B cell (primary cell): Measurements from ENCODE around the gene LANCL2. TPM values are rescaled to one million over a fixed set of nuclear protein-coding genes. Genes with fewer than 3 reads are reported as not detected.

ENCODE experiments used
- ATAC-seq: fragments of 200-7000 bp; cut with Tn5 transposase; one replicate; pipeline ENCODE4 v1.10.0; 2021; ENCODE audit warnings: low read depth, mild to moderate bottlenecking, moderate number of reproducible peaks, moderate library complexity
- CTCF ChIA-PET: fragments of 350-600 bp; sonication (Branson Sonifier 250); formaldehyde crosslinking; loops from one replicate; lab custom pipeline; 2021; ENCODE audit warnings: antibody characterized with exemption, inconsistent platforms; lab: Charles Lee
- POLR2A ChIA-PET: fragments of 350-600 bp; sonication (Branson Sonifier 250); formaldehyde crosslinking; loops from one replicate; lab custom pipeline; 2021; ENCODE audit warnings: antibody characterized with exemption; lab: Charles Lee
- DNase-seq: peaks from one replicate; pipeline ENCODE4 v3.0.0; 2013
- H2AFZ ChIP-seq: 2 replicates; pipeline ENCODE4 v1.6.1; 2012; ENCODE audit warnings: mild to moderate bottlenecking, low read depth, low read length; ENCODE audit not compliant: insufficient read depth, poor library complexity, severe bottlenecking
- H3K27ac ChIP-seq, 2 donors: 1 replicate in 1 of 2; 2 replicates in 1 of 2; pipeline ENCODE4 v1.5.1; 2012 to 2013; ENCODE audit warnings: low read length in 2 of 2, mild to moderate bottlenecking in 2 of 2, moderate library complexity in 1 of 2
- H3K27me3 ChIP-seq, 4 experiments: fragments of 200-600 bp in 1 of 4; sonication (generic) in 1 of 4; replicated peaks in 1 of 4; 1 replicate in 2 of 4; 2 replicates in 2 of 4; pipeline versions ENCODE4 v1.6.1 to v1.7.0; 2013 to 2016; ENCODE audit warnings: low read length in 3 of 4, mild to moderate bottlenecking in 2 of 4, mixed read lengths in 1 of 4, moderate library complexity in 1 of 4; ENCODE audit not compliant: insufficient read depth in 4 of 4, control insufficient read depth in 3 of 4; ENCODE audit errors: control extremely low read depth in 1 of 4
- H3K36me3 ChIP-seq, 2 experiments: replicated peaks in 1 of 2; 1 replicate in 1 of 2; 2 replicates in 1 of 2; pipeline versions ENCODE4 v1.6.1 to v1.7.1; 2013; ENCODE audit warnings: low read length in 1 of 2; ENCODE audit not compliant: insufficient read depth in 2 of 2, control insufficient read depth in 1 of 2; ENCODE audit errors: control extremely low read depth in 1 of 2, extremely low read depth in 1 of 2
- H3K4me1 ChIP-seq, 2 donors: fragments of 200-600 bp in 1 of 2; sonication (generic) in 1 of 2; 1 replicate in 1 of 2; 2 replicates in 1 of 2; pipeline versions ENCODE4 v1.5.1 to v1.6.1; 2013 to 2017; ENCODE audit warnings: low read length in 2 of 2; ENCODE audit not compliant: control insufficient read depth in 2 of 2, insufficient read depth in 2 of 2
- H3K4me2 ChIP-seq: replicated peaks from 2 replicates; pipeline ENCODE3; 2012; ENCODE audit warnings: mild to moderate bottlenecking, low read depth, low read length; ENCODE audit not compliant: poor library complexity, severe bottlenecking
- H3K4me3 ChIP-seq, 5 experiments: fragments of 200-600 bp in 1 of 5; sonication (generic) in 1 of 5; 1 replicate in 3 of 5; 2 replicates in 2 of 5; pipeline versions ENCODE4 v1.5.1 to v1.7.0; 2011 to 2016; ENCODE audit warnings: low read length in 4 of 5, mild to moderate bottlenecking in 4 of 5, low read depth in 2 of 5, control low read depth in 1 of 5, moderate library complexity in 1 of 5; ENCODE audit not compliant: insufficient read depth in 1 of 5; ENCODE audit errors: control extremely low read depth in 1 of 5, extremely low read depth in 1 of 5
- H3K79me2 ChIP-seq: fragments of 200-600 bp; sonication (generic); one replicate; pipeline ENCODE4 v1.6.0; 2016; ENCODE audit warnings: low read length; ENCODE audit not compliant: control insufficient read depth, insufficient read depth
- H3K9ac ChIP-seq: fragments of 200-600 bp; sonication (generic); 2 replicates; pipeline ENCODE4 v1.6.1; 2017; ENCODE audit warnings: mild to moderate bottlenecking, low read length, moderate library complexity
- H3K9me3 ChIP-seq, 3 donors: one replicate each; pipeline versions ENCODE4 v1.6.1 to v1.7.1; 2013; ENCODE audit warnings: low read length in 2 of 3; ENCODE audit not compliant: control insufficient read depth in 2 of 3, insufficient read depth in 1 of 3; ENCODE audit errors: control extremely low read depth in 1 of 3
- H4K20me1 ChIP-seq: 2 replicates; pipeline ENCODE4 v1.6.0; 2012; ENCODE audit warnings: mild to moderate bottlenecking, low read length; ENCODE audit not compliant: insufficient read depth, control insufficient read depth, poor library complexity, severe bottlenecking
- H3K27ac Mint-ChIP-seq: one replicate; pipeline ENCODE4 v1.8.0; 2021; ENCODE audit warnings: mixed read lengths
- H3K27me3 Mint-ChIP-seq: one replicate; pipeline ENCODE4 v1.8.0; 2021; ENCODE audit warnings: mixed read lengths
- H3K4me1 Mint-ChIP-seq: one replicate; pipeline ENCODE4 v1.8.0; 2021; ENCODE audit warnings: mixed read lengths
- H3K4me3 Mint-ChIP-seq: one replicate; pipeline ENCODE4 v1.8.0; 2021; ENCODE audit warnings: mixed read lengths
- H3K9me3 Mint-ChIP-seq: one replicate; pipeline ENCODE4 v1.8.0; 2022; ENCODE audit warnings: mixed read lengths; ENCODE audit not compliant: insufficient read depth
- EZH2 ChIP-seq: IDR thresholded peaks from 2 replicates; pipeline ENCODE4 v1.6.1; 2012; ENCODE audit warnings: borderline replicate concordance, low read depth, mild to moderate bottlenecking, moderate library complexity, low read length; ENCODE audit not compliant: insufficient read depth, poor library complexity, severe bottlenecking
- WGBS: methylation state at CpG from one replicate; pipeline ENCODE4 v1.1.5; 2013; ENCODE audit warnings: missing lambda C conversion rate; ENCODE audit not compliant: insufficient coverage; 5-methylcytosine and 5-hydroxymethylcytosine counted together
- intact Hi-C: fragments of 100-400 bp; cut with micrococcal nuclease; formaldehyde crosslinking; loops from one replicate; pipeline ENCODE4 v1.10.0; 2022
- polyA plus RNA-seq: library from polyadenylated mRNA; depleted of rRNA; stranded (reverse); fragments of >200 nt; gene quantifications from 2 replicates; pipeline ENCODE4 v1.2.3, GENCODE V29; 2012
- total RNA-seq, 2 donors: library from RNA; stranded (reverse); fragments of 120-200 nt in 1 of 2; gene quantifications; 1 replicate in 1 of 2; 2 replicates in 1 of 2; pipeline versions ENCODE4 v1.2.3 to v1.2.4, GENCODE V29; 2013 to 2022
- TF ChIP-seq, protein P1 (sequence below): fragments of 200-600 bp; IDR thresholded peaks from one replicate; pipeline ENCODE4 v1.8.0; 2022; ENCODE audit warnings: antibody characterized with exemption, mild to moderate bottlenecking

Gene LANCL2
- total and polyA plus RNA-seq, 2 donors (not counting 1 experiment from before 2014, with no cell fraction given): 3.5 to 8.1 TPM

GRCh38 chr7:55481155-55481554 lies 116.0 kb downstream of the LANCL2 start:
- peaks cover 24% of the 10 kb centered on the region for H3K4me1 Mint-ChIP-seq

DNA sequence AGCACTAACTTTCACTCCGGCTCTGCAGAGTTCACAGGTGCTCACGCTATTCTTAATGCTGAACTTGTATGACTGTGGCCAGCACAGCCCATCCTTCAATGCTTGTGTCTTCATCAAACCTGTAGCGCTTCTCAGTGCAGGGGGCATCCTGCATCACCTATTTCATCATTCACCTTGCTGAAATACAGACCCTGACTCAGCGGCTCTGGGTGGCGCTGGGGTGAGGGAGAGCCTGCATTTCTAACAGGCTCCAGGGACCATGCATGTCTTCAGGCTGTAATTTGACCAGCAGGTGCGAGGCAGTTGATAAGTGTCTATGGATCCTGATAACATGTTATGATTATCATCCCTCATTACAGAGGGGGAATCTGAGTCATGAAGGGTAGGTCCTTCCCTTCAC lies 117.9 kb downstream of the LANCL2 start:
- Histone ChIP-seq H3K4me3 (no peak overlapping the region), H3K4me1 (no peaks in the 10 kb centered on the region), H3K4me2 (no peak overlapping the region), H3K27me3 (no peaks in the 10 kb centered on the region), H3K27ac (no peak overlapping the region), H3K9me3 (no peaks in the 10 kb centered on the region), H3K36me3 (peaks cover 0 to 52% of the 10 kb centered on the region in 2 experiments), H4K20me1 (peaks cover 36% of the 10 kb centered on the region), H3K9ac (no peak overlapping the region), H2AFZ (no peak overlapping the region), H3K79me2 (peaks cover 49% of the 10 kb centered on the region)
- DNase-seq: no peak
- ChIA-PET POLR2A (no interaction called here), CTCF (no interaction called here)
- H3K27me3 Mint-ChIP-seq: no peaks in the 10 kb centered on the region
- H3K4me3 Mint-ChIP-seq: no peak overlapping the region
- intact Hi-C loops: no loop called here
- TF ChIP-seq EZH2: no peak
- TF ChIP-seq, protein P1, sequence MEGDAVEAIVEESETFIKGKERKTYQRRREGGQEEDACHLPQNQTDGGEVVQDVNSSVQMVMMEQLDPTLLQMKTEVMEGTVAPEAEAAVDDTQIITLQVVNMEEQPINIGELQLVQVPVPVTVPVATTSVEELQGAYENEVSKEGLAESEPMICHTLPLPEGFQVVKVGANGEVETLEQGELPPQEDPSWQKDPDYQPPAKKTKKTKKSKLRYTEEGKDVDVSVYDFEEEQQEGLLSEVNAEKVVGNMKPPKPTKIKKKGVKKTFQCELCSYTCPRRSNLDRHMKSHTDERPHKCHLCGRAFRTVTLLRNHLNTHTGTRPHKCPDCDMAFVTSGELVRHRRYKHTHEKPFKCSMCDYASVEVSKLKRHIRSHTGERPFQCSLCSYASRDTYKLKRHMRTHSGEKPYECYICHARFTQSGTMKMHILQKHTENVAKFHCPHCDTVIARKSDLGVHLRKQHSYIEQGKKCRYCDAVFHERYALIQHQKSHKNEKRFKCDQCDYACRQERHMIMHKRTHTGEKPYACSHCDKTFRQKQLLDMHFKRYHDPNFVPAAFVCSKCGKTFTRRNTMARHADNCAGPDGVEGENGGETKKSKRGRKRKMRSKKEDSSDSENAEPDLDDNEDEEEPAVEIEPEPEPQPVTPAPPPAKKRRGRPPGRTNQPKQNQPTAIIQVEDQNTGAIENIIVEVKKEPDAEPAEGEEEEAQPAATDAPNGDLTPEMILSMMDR: no peak
- no peak overlapping the region for H3K27ac Mint-ChIP-seq
- no peaks in the 10 kb centered on the region for H3K9me3 Mint-ChIP-seq
- peaks cover 12% of the 10 kb centered on the region for H3K4me1 Mint-ChIP-seq
- WGBS: 98% methylated on average over 4 of the region's 6 CpGs
- no peak for ATAC-seq

More at GRCh38 chr7:55481155-55481554, 116.0 kb downstream of the LANCL2 start:
- WGBS: 100% methylated on average over 2 of the region's 2 CpGs
- Mint-ChIP-seq H3K4me3 (no peak overlapping the region), H3K27ac (no peak overlapping the region), H3K27me3 (no peaks in the 10 kb centered on the region), H3K9me3 (no peaks in the 10 kb centered on the region)
- POLR2A ChIA-PET: no interaction called here
- DNase-seq (no peak), ATAC-seq (no peak)
- CTCF ChIA-PET: no interaction called here
- H3K9me3 ChIP-seq: no peaks in the 10 kb centered on the region
- no peak overlapping the region for H3K27ac ChIP-seq
- no peak overlapping the region for H3K9ac ChIP-seq
- peaks cover 0 to 51% of the 10 kb centered on the region in 2 experiments for H3K36me3 ChIP-seq
- peaks cover 51% of the 10 kb centered on the region for H4K20me1 ChIP-seq
- H3K27me3 ChIP-seq: no peaks in the 10 kb centered on the region
- TF ChIP-seq EZH2: no peak
- TF ChIP-seq, protein P1: no peak
- H3K4me3 ChIP-seq: no peak overlapping the region
- H2AFZ ChIP-seq: no peak overlapping the region
- H3K79me2 ChIP-seq: peaks cover 40% of the 10 kb centered on the region
- H3K4me1 ChIP-seq: peaks cover 0 to 8% of the 10 kb centered on the region in 2 donors
- intact Hi-C loops: no loop called here
- H3K4me2 ChIP-seq: no peak overlapping the region

Other genes starting within 250 kb of the LANCL2 start
- 256 and 267 TPM in 2 replicates for gene VOPP1, start 207.2 kb downstream of the LANCL2 start, total RNA-seq
- 44.7 and 53.2 TPM in 2 replicates for gene VOPP1, start 207.2 kb downstream of the LANCL2 start, polyA plus RNA-seq